Smooth muscle cell (in vitro differentiated cells): ENCODE results near the gene TXK. TPM values are rescaled to one million over a fixed set of nuclear protein-coding genes. Genes with fewer than 3 reads are reported as not detected.

Source experiments
- DNase-seq: peaks from one replicate; lab custom pipeline; 2025; ENCODE audit not compliant: unreplicated experiment; lab: John Stamatoyannopoulos, UW
- H2AFZ ChIP-seq: fragments of 200-600 bp; sonication (generic); 2 replicates; pipeline ENCODE4 v1.6.0; 2016; ENCODE audit warnings: antibody characterized with exemption, low read depth, mild to moderate bottlenecking
- H3F3A ChIP-seq: fragments of 200-600 bp; sonication (generic); 2 replicates; pipeline ENCODE4 v1.6.0; 2017; ENCODE audit warnings: antibody characterized with exemption, low read depth
- H3K27ac ChIP-seq: fragments of 200-600 bp; sonication (generic); 2 replicates; pipeline ENCODE4 v1.5.1; 2016; ENCODE audit warnings: low read depth, mild to moderate bottlenecking
- H3K27me3 ChIP-seq: fragments of 200-600 bp; sonication (generic); 2 replicates; pipeline ENCODE4 v1.6.1; 2016; ENCODE audit warnings: low read depth, mild to moderate bottlenecking
- H3K36me3 ChIP-seq: fragments of 200-600 bp; sonication (generic); 2 replicates; pipeline ENCODE4 v1.5.1; 2016; ENCODE audit warnings: low read depth
- H3K4me1 ChIP-seq: fragments of 200-600 bp; sonication (generic); 2 replicates; pipeline ENCODE4 v1.5.1; 2016; ENCODE audit warnings: low read depth
- H3K4me2 ChIP-seq: fragments of 200-600 bp; sonication (generic); 2 replicates; pipeline ENCODE4 v1.6.0; 2016; ENCODE audit warnings: mild to moderate bottlenecking
- H3K4me3 ChIP-seq: fragments of 200-600 bp; sonication (generic); 2 replicates; pipeline ENCODE4 v1.5.1; 2016; ENCODE audit warnings: mild to moderate bottlenecking
- H3K79me2 ChIP-seq: fragments of 200-600 bp; sonication (generic); 2 replicates; pipeline ENCODE4 v1.6.0; 2016; ENCODE audit warnings: low read depth, mild to moderate bottlenecking
- H3K9ac ChIP-seq: fragments of 200-600 bp; sonication (generic); 2 replicates; pipeline ENCODE4 v1.6.0; 2016; ENCODE audit warnings: low read depth
- H3K9me3 ChIP-seq: fragments of 200-600 bp; sonication (generic); replicated peaks from 2 replicates; pipeline ENCODE4 v1.5.1; 2016; ENCODE audit warnings: low read depth
- H4K20me1 ChIP-seq: fragments of 200-600 bp; sonication (generic); 2 replicates; pipeline ENCODE4 v1.6.0; 2016; ENCODE audit warnings: low read depth
- WGBS: methylation state at CpG from one replicate; pipeline ENCODE4 v1.1.7; 2016; ENCODE audit warnings: low lambda C conversion rate; 5-methylcytosine and 5-hydroxymethylcytosine counted together
- polyA plus RNA-seq: library from polyadenylated mRNA; unstranded; fragments of >200 nt; fragmentation: Nextera tagmentation; extraction: Ambion mirVana; gene quantifications from 2 replicates; pipeline ENCODE4 v1.2.1, GENCODE V29; 2016
- total RNA-seq: library from RNA; depleted of rRNA; stranded (reverse); fragments of >200 nt; gene quantifications from 2 replicates; pipeline ENCODE4 v1.2.3, GENCODE V29; 2014
- TF ChIP-seq, protein P1 (sequence below): fragments of 200-600 bp; sonication (generic); IDR thresholded peaks from 2 replicates; pipeline ENCODE4 v1.5.1; 2017; ENCODE audit warnings: borderline replicate concordance, mild to moderate bottlenecking, antibody characterized with exemption; ENCODE audit not compliant: insufficient read depth, poor library complexity, severe bottlenecking

The TXK gene
- total and polyA plus RNA-seq, 2 experiments from 2014 or later, result 0.09 TPM; not detected in 1

DNA sequence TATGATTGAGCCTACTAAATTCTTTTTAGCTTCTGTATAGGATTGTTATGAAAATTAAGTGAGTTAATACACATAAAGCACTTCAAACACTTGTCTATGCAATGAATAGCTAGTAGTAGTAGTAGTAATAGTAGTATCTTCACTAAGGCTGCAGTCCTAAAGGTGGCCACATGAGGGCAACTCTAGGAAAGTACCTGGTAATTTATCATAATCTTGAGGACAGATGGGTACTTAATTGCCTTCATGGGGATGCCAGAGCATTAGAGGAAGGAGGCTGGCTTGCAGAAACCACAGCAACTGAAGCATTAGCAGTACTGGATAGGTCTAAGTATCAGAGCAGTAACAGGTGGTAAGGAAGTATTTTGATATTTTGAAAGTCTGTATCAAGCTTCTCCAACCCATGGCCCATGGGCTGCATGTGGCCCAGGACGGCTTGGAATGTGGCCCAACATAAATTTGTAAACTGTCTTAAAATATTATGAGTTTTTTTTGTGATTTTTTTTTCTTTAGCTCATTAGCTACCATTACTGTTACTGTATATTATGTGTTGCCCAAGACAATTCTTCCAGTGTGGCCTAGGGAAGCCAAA, 100.1 kb downstream of the TXK start:
- H3K79me2 ChIP-seq, result no peaks in the 10 kb centered on the region
- DNase-seq, result no peak
- H3K4me1 ChIP-seq, result peaks cover 9% of the 10 kb centered on the region
- H3K4me2 ChIP-seq, result no peak overlapping the region
- peaks cover 9% of the 10 kb centered on the region for H3F3A ChIP-seq
- H3K36me3 ChIP-seq, result no peaks in the 10 kb centered on the region
- H3K27me3 ChIP-seq, result no peaks in the 10 kb centered on the region
- 88% methylated on average over 1 of the region's 1 CpG for WGBS
- no peak overlapping the region for H3K4me3 ChIP-seq
- no peaks in the 10 kb centered on the region for H3K9me3 ChIP-seq
- H2AFZ ChIP-seq, result no peak overlapping the region
- TF ChIP-seq, protein P1, sequence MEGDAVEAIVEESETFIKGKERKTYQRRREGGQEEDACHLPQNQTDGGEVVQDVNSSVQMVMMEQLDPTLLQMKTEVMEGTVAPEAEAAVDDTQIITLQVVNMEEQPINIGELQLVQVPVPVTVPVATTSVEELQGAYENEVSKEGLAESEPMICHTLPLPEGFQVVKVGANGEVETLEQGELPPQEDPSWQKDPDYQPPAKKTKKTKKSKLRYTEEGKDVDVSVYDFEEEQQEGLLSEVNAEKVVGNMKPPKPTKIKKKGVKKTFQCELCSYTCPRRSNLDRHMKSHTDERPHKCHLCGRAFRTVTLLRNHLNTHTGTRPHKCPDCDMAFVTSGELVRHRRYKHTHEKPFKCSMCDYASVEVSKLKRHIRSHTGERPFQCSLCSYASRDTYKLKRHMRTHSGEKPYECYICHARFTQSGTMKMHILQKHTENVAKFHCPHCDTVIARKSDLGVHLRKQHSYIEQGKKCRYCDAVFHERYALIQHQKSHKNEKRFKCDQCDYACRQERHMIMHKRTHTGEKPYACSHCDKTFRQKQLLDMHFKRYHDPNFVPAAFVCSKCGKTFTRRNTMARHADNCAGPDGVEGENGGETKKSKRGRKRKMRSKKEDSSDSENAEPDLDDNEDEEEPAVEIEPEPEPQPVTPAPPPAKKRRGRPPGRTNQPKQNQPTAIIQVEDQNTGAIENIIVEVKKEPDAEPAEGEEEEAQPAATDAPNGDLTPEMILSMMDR, result peak; percentile 40
- no peak overlapping the region for H3K9ac ChIP-seq
- H4K20me1 ChIP-seq, result no peaks in the 10 kb centered on the region
- H3K27ac ChIP-seq, result no peak overlapping the region

DNA sequence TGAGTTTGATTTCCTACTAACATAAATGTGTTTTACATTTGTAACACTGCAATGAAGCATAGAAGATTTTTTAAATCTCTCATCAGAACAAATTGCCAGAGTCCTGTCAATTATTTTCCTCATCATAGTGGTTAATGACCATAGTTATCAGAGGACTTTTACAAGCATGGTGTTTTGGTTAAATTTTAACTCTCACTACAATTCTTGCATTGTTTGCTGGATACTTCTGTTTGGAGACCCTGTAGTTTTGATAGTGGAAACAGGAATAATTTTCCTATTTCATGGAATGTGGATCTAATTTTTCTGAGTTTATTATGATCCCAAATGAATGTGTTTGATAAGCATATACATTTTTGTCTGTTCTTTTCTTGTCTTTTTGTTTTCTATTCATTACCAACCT, 100.6 kb downstream of the TXK start:
- Histone ChIP-seq H3K4me3 (no peak overlapping the region), H3K79me2 (no peaks in the 10 kb centered on the region), H3K27me3 (no peaks in the 10 kb centered on the region), H3K36me3 (no peaks in the 10 kb centered on the region), H2AFZ (no peak overlapping the region), H3K9me3 (no peaks in the 10 kb centered on the region), H3F3A (peaks cover 9% of the 10 kb centered on the region), H3K4me1 (peaks cover 9% of the 10 kb centered on the region), H3K27ac (no peak overlapping the region), H3K9ac (no peak overlapping the region), H4K20me1 (no peaks in the 10 kb centered on the region), H3K4me2 (no peak overlapping the region)
- TF ChIP-seq, protein P1, result no peak
- DNase-seq, result no peak

DNA sequence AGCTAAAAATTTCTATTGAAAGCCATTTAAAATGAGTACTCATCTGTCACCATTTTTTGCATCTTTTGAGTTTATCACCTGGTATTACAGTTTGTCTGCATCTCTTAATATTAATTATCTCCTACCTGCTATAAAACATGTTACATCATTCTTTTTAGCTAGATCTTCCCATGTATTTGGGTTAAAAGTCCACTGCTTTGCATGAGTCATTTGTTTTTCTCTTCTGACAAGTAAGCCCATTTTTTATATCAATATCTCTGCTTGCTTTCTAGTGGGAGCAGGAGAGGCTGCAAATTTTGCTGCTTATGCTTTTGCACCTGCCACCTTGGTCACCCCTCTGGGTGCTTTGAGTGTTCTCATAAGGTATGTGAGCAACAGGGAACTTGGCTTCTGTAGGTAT, 101.3 kb downstream of the TXK start:
- H3K36me3 ChIP-seq, result no peaks in the 10 kb centered on the region
- no peaks in the 10 kb centered on the region for H3K9me3 ChIP-seq
- H3K9ac ChIP-seq, result no peak overlapping the region
- TF ChIP-seq, protein P1, result no peak
- H3K4me1 ChIP-seq, result peaks cover 9% of the 10 kb centered on the region
- H3F3A ChIP-seq, result peaks cover 9% of the 10 kb centered on the region
- H3K79me2 ChIP-seq, result no peaks in the 10 kb centered on the region
- no peak overlapping the region for H3K4me2 ChIP-seq
- no peak overlapping the region for H2AFZ ChIP-seq
- DNase-seq, result no peak
- H4K20me1 ChIP-seq, result no peaks in the 10 kb centered on the region
- H3K27me3 ChIP-seq, result no peaks in the 10 kb centered on the region
- no peak overlapping the region for H3K4me3 ChIP-seq
- H3K27ac ChIP-seq, result no peak overlapping the region

DNA sequence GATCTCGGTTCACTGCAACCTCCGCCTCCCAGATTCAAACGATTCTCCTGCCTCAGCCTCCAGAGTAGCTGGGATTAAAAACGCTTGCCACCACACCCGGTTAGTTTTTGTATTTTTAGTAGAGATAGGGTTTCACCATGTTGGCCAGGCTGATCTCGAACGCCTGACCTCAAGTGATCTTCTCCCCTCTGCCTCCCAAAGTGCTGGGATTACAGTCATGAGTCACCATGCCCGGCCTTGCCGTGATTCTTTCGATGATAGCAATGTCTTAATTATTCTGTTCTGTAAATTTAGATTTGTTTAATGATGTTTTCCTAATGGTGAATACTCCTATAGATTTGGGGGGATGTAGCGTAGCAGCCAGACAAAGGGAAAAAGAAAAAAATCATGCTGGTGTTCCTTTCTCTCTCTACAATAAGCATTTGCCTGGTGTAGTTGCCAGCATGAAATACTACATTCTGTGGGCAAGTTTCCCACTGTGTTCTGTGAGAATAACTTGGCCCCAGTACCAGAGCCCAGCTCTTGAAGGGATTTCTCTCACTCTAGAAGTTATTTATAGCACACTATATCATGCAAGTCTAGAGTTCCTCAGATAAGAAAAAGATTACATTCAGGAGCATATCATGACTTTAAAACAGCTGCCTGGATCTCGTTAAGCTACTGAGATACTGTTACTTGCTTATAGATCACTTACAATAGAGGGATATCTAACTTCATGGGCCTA, 102.1 kb downstream of the TXK start:
- Histone ChIP-seq H3K9ac (no peak overlapping the region), H3F3A (peaks cover 9% of the 10 kb centered on the region), H3K4me3 (no peak overlapping the region), H3K4me2 (peak overlapping the region; percentile 39), H4K20me1 (no peaks in the 10 kb centered on the region), H3K4me1 (peaks cover 9% of the 10 kb centered on the region), H3K79me2 (no peaks in the 10 kb centered on the region), H3K27ac (peak overlapping the region; percentile 19), H3K36me3 (peaks cover 5% of the 10 kb centered on the region), H2AFZ (no peak overlapping the region), H3K27me3 (no peaks in the 10 kb centered on the region), H3K9me3 (no peaks in the 10 kb centered on the region)
- WGBS, result 37% methylated on average over 12 of the region's 12 CpGs
- no peak for DNase-seq
- TF ChIP-seq, protein P1, result no peak
